Inferior parietal cortex (tissue), 1 donor: ENCODE results near the gene DYRK3.
"Not testable (repeated sequence)": the region's sequence is repeated elsewhere in the genome, so short reads cannot be mapped to it uniquely, and the experiment has no call there.

Experiments
- DNase-seq: peaks from one replicate; pipeline ENCODE4 v3.0.0-alpha.2; 2016; ENCODE audit errors: extremely low spot score

DYRK3 gene

GRCh38 chr1:206635080-206635977 is at the start of gene DYRK3:
DYRK3 (plus strand) TSS chr1:206635536; CDS start chr1:206635704, 168 bp downstream.
- DNase-seq: peak; percentile 92

GRCh38 chr1:206586501-206587445 is 48.6 kb upstream of the DYRK3 start:
- no peak for DNase-seq

GRCh38 chr1:206587904-206588303 is 47.4 kb upstream of the DYRK3 start:
- DNase-seq: no peak

- no peak for DNase-seq
Measured at GRCh38 chr1:206588492-206588891, 46.8 kb upstream of the DYRK3 start.

GRCh38 chr1:206589206-206589605 is 46.1 kb upstream of the DYRK3 start:
- DNase-seq: no peak

GRCh38 chr1:206590025-206590758 is 45.1 kb upstream of the DYRK3 start:
- DNase-seq: no peak

GRCh38 chr1:206591226-206591625 is 44.1 kb upstream of the DYRK3 start:
- no peak for DNase-seq

- DNase-seq: no peak
Measured at GRCh38 chr1:206591696-206592095, 43.6 kb upstream of the DYRK3 start.

GRCh38 chr1:206593351-206593925 is 41.9 kb upstream of the DYRK3 start:
- DNase-seq: no peak

- no peak for DNase-seq
Measured at GRCh38 chr1:206595581-206596318, 39.6 kb upstream of the DYRK3 start.

- no peak for DNase-seq
Measured at GRCh38 chr1:206596319-206596666, 39.0 kb upstream of the DYRK3 start.

GRCh38 chr1:206600527-206600926 is 34.8 kb upstream of the DYRK3 start:
- DNase-seq: no peak

GRCh38 chr1:206604861-206605260 is 30.5 kb upstream of the DYRK3 start:
- no peak for DNase-seq

GRCh38 chr1:206606867-206607266 is 28.5 kb upstream of the DYRK3 start:
- DNase-seq: no peak

GRCh38 chr1:206608108-206608698 is 27.1 kb upstream of the DYRK3 start:
- DNase-seq: no peak

GRCh38 chr1:206609229-206609991 is 25.9 kb upstream of the DYRK3 start:
- DNase-seq: no peak

- DNase-seq: peak; percentile 94
Measured at GRCh38 chr1:206612129-206612876, 23.0 kb upstream of the DYRK3 start, which contains the start of gene EIF2D. EIF2D (minus strand) TSS chr1:206612465; CDS start chr1:206612342, 123 bp downstream.

GRCh38 chr1:206626396-206626795 is 8.9 kb upstream of the DYRK3 start:
- not testable (repeated sequence) for DNase-seq

GRCh38 chr1:206628916-206629315 is 6.4 kb upstream of the DYRK3 start:
- no peak for DNase-seq
